Measurements from ENCODE around the gene ERBB2.
A peak's percentile ranks its signal among the peaks of the same experiment; 100 is the strongest.
"Not testable (repeated sequence)": the region's sequence is repeated elsewhere in the genome, so short reads cannot be mapped to it uniquely, and the experiment has no call there.

Gene ERBB2

GRCh38 chr17:39705786-39706348 is 6.0 kb downstream of the ERBB2 start:
- peak; percentile 13 for DNase-seq

- DNase-seq = no peak
Observed at GRCh38 chr17:39706383-39706782, 6.5 kb downstream of the ERBB2 start.

- DNase-seq = no peak
Observed at GRCh38 chr17:39706921-39707337, 7.1 kb downstream of the ERBB2 start.

GRCh38 chr17:39709319-39709997 is 9.6 kb downstream of the ERBB2 start:
- DNase-seq = no peak

- no peak for DNase-seq
Observed at GRCh38 chr17:39709998-39710964, 10.4 kb downstream of the ERBB2 start.

- not testable (repeated sequence) for DNase-seq
Observed at GRCh38 chr17:39711071-39711470, 11.2 kb downstream of the ERBB2 start.

GRCh38 chr17:39711851-39712250 is 12.0 kb downstream of the ERBB2 start:
- DNase-seq = no peak

GRCh38 chr17:39714234-39714633 is 14.4 kb downstream of the ERBB2 start:
- no peak for DNase-seq

GRCh38 chr17:39715375-39716072 is 15.7 kb downstream of the ERBB2 start:
- DNase-seq = no peak

GRCh38 chr17:39716073-39716818 is 16.4 kb downstream of the ERBB2 start:
- no peak for DNase-seq

- DNase-seq = peak; percentile 31
Observed at GRCh38 chr17:39716879-39717536, 17.1 kb downstream of the ERBB2 start.

GRCh38 chr17:39717660-39718059 is 17.8 kb downstream of the ERBB2 start:
- no peak for DNase-seq

- no peak for DNase-seq
Observed at GRCh38 chr17:39719563-39720355, 19.9 kb downstream of the ERBB2 start.

- no peak for DNase-seq
Observed at GRCh38 chr17:39722104-39722503, 22.2 kb downstream of the ERBB2 start.

GRCh38 chr17:39722965-39723848 is 23.3 kb downstream of the ERBB2 start:
- DNase-seq = no peak

GRCh38 chr17:39724731-39725130 is 24.9 kb downstream of the ERBB2 start:
- DNase-seq = no peak

GRCh38 chr17:39725923-39726322 is 26.1 kb downstream of the ERBB2 start:
- DNase-seq = not testable (repeated sequence)

- no peak for DNase-seq
Observed at GRCh38 chr17:39726617-39727016, 26.8 kb downstream of the ERBB2 start.

GRCh38 chr17:39727556-39727955 is 27.7 kb downstream of the ERBB2 start:
- no peak for DNase-seq
